ENCODE results near the gene HADH.

The HADH gene

DNA sequence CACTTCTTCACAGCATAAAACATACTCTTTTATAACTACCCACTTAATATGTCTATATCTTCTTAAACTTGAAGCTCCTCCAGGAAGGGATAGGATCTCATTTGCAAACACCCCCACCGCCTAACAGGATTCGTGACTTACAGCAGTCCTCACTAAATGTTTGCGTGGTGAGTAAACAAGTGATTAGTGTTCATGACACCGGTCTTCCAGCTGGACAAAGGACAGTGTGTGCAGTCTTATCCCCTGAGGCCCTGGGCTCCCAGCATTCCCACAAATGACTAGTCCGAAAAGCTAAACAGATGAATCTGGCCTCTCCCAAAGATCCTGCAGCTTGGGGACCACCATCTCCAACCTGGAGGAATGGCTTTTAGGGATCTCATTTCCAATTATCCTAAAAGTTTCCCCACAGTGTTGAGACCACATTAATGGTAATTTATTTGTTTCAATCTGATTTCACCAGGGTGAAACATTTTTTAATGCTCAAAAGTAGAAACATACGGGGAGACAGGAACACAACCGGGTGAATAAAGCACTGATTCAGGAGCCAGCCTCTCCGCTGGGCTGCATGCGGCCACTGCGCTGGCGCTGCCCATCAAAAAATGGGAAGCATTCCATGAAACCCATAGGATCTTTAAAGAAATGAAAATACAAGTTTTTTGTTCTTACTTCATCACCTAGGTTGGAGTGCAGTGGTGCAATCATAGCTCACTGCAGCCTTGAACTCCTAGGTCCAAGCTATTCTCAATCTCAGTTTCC, 69.2 kb downstream of the HADH start:
- no peak for DNase-seq (ENCODE audit: low read depth, low spot score)

DNA sequence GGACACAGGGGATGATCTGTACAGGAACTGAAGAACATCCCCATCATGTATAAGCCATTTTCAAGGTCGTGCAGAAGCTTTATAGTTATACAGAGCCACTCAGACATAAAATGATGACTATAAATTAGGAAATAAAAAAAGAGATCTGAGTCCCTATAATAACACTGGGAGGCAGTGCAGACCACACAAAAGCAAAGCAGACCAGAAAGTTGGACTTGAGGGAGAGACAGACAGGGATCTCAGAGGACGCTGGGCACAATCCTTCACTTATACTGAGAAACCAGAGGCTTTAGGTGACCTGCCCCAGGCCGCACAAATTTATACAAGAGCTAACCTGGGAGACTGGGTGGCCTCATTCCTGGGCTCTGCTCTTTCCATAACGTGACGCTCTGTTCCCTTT, 70.5 kb downstream of the HADH start:
- DNase-seq (ENCODE audit: low read depth, low spot score): no peak

GRCh38 chr4:108060686-108061321, 71.1 kb downstream of the HADH start:
- no peak for DNase-seq (ENCODE audit: low read depth, low spot score)

DNA sequence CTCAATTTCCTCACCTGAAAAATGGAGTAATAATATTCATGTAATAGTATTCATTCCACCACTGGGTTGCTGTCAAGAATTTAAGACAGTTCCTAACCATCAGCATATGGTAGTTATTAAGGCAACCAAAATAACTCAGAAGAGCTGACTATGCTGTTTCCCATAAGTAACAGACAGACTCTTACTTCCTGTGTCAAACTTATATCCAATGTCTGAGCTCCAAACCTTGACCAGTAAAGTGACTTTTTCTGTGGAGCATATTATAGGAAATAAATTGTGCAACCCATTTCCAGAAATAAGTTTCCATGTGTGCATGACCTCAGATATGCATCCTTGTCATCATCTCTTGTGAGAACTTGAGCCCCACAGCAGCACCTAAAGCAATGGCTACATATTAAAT, 78.8 kb downstream of the HADH start:
- no peak for DNase-seq (ENCODE audit: low read depth, low spot score)

GRCh38 chr4:108070775-108071174, 81.1 kb downstream of the HADH start:
- no peak for DNase-seq (ENCODE audit: low read depth, low spot score)

DNA sequence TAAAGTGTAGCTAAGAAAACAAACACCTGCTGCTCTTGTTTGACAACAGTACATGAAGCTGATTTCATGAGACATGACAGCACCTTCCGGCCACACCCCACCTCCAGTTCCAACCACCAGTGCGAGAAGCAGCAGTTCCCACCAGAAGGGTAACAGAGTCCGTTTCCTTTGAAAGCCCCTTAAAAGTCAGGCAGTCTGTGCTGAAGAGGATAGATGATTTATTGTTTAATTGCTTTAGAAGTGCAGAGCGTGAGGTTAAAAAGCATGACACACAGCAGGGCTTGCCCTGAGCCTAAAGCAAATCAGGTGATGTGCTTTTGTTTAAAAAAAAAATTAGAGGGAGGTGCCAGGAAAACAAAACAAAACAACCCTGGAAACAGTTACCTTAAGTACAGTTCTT, 82.6 kb downstream of the HADH start:
- DNase-seq (ENCODE audit: low read depth, low spot score): peak; percentile 21

- no peak for DNase-seq (ENCODE audit: low read depth, low spot score)
Measured at GRCh38 chr4:108078024-108078733, 88.5 kb downstream of the HADH start.

DNA sequence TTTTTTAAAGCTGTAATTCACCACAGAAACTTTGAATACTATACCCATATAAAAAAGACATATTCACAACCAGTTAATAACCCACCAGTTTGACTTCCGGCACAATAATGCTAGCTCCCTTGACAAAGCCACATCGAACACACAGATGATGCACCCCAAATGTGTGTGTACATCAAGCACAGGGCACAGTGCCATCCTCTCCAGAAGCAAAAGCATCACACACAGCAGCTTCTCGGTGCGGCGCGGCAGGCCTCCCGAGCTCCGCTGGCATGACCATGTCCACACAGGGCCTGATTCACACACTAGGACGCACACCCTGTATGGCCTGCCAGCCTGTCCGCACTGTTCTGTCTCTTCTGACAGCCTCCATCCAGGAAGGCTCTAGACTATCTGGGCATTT, 91.1 kb downstream of the HADH start:
- no peak for DNase-seq (ENCODE audit: low read depth, low spot score)

GRCh38 chr4:108081256-108081655, 91.6 kb downstream of the HADH start:
- DNase-seq (ENCODE audit: low read depth, low spot score): no peak
